ENCODE results near the gene PRKACB. TPM values are rescaled to one million over a fixed set of nuclear protein-coding genes. Genes with fewer than 3 reads are reported as not detected.

The PRKACB gene
- total and polyA plus RNA-seq, 2 of the 8 experiments (the other 6 are each of a cell fraction or from before 2014, with no cell fraction given), result 7.8 to 31.0 TPM

DNA sequence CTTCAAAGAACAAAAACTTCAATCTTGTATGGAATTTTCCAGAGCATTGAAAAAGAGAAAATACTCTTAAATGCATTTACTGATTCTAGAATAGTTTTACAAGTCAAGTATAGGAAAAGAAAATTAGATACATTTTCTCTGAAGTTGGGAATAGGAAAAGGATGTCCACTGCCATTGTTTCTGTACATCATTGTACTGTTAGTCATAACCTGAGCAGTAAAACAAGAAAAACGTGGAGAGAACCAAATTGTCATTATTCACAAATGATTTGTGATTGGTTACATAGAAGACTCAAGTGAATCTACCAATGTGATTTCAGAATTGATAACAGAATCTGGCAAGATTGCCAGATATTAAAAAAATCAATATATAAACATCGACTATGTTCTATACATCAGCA is 27.4 kb downstream of the PRKACB start:
- Histone ChIP-seq H4K20me1 (replicated peaks in 1 of 2; ENCODE audit: control insufficient read depth in 1 of 2, insufficient read depth in 2 of 2, low read length in 2 of 2) (no peaks in the 10 kb centered on the region), H4K5ac (ENCODE audit: insufficient read length, low read depth, low read length) (no peak overlapping the region), H3K9ac (replicated peaks in 1 of 4; ENCODE audit: extremely low read depth in 1 of 4, low read depth in 3 of 4, low read length in 3 of 4) (no peak overlapping the region), H2BK120ac (replicated peaks; ENCODE audit: low read depth, low read length) (no peak overlapping the region), H4K8ac (ENCODE audit: extremely low read depth, insufficient read depth, low read length) (no peak overlapping the region), H2BK20ac (ENCODE audit: low read length) (no peak overlapping the region), H3K4me2 (ENCODE audit: insufficient read depth in 1 of 2, low read depth in 2 of 2, low read length in 2 of 2) (no peak overlapping the region), H3K4ac (replicated peaks; ENCODE audit: insufficient read length, low read depth, low read length) (no peak overlapping the region), H2AFZ (ENCODE audit: low read length) (no peak overlapping the region), H2BK5ac (ENCODE audit: low read depth, low read length) (no peak overlapping the region), H3K18ac (ENCODE audit: extremely low read depth, low read length) (no peak overlapping the region), H3K4me3 (ENCODE audit: extremely low read depth in 1 of 4, insufficient read depth in 2 of 4, low read depth in 3 of 4, low read length in 4 of 4) (no peak overlapping the region), H3K27me3 (replicated peaks in 1 of 4; ENCODE audit: control insufficient read depth in 3 of 4, extremely low read depth in 1 of 4, insufficient read depth in 3 of 4, low read length in 3 of 4) (no peaks in the 10 kb centered on the region), H3K79me1 (ENCODE audit: low read depth, low read length) (no peaks in the 10 kb centered on the region), H3K56ac (replicated peaks; ENCODE audit: insufficient read length, low read depth, low read length) (no peak overlapping the region), H4K91ac (replicated peaks; ENCODE audit: insufficient read length, low read length) (no peak overlapping the region), H2AK5ac (ENCODE audit: low read depth, low read length) (no peak overlapping the region), H3K27ac (ENCODE audit: low read depth, low read length) (no peak overlapping the region), H2BK12ac (ENCODE audit: low read depth, low read length) (no peak overlapping the region), H3K36me3 (ENCODE audit: control insufficient read depth in 2 of 4, insufficient read depth in 4 of 4, low read length in 3 of 4) (no peaks in the 10 kb centered on the region), H3K23ac (ENCODE audit: insufficient read length) (no peak overlapping the region), H3K23me2 (ENCODE audit: low read depth, low read length) (no peaks in the 10 kb centered on the region), H2BK15ac (ENCODE audit: low read length) (no peak overlapping the region), H3K14ac (ENCODE audit: insufficient read length) (no peak overlapping the region), H3K79me2 (ENCODE audit: control insufficient read depth in 1 of 2, insufficient read depth in 2 of 2, low read length in 2 of 2) (no peaks in the 10 kb centered on the region), H3K9me3 (ENCODE audit: insufficient read depth in 2 of 2, low read depth in 1 of 2, low read length in 1 of 2) (no peaks in the 10 kb centered on the region), H3K4me1 (replicated peaks in 1 of 4; ENCODE audit: control insufficient read depth in 3 of 4, insufficient read depth in 4 of 4, low read length in 3 of 4) (no peaks in the 10 kb centered on the region; a peak in 1 of 7 replicates)
- WGBS, 2 experiments (ENCODE audit: extremely low coverage in 1 of 2, insufficient coverage in 1 of 2, insufficient read length in 1 of 2, insufficient replicate concordance in 2 of 2, low coverage in 1 of 2, low lambda C conversion rate in 2 of 2, missing lambda C conversion rate in 1 of 2), result 82% methylated on average over 2 of the region's 2 CpGs; no CpG with 5 or more reads in 1 of the 2 experiments
- ChIA-PET CTCF (ENCODE audit: partially characterized antibody) (no interaction called here), POLR2A (ENCODE audit: partially characterized antibody) (no interaction called here)
- DNase-seq (ENCODE audit: low read depth in 1 of 2, low spot score in 2 of 2) (no peak), FAIRE-seq (no peak)
- TF ChIP-seq TCF12 (IDR thresholded peaks at IDR 0.05; ENCODE audit: low read depth, low read length) (no peak), SIN3A (conservative IDR thresholded peaks at IDR 0.05 in 1 of 2, IDR thresholded peaks at IDR 0.05 in 1 of 2; ENCODE audit: low read depth in 1 of 2, low read length in 2 of 2) (no peak), KDM1A (IDR thresholded peaks at IDR 0.05; ENCODE audit: borderline replicate concordance, low read length) (no peak), SIX5 (IDR thresholded peaks at IDR 0.05; ENCODE audit: low read depth, low read length) (no peak), CBX8 (IDR thresholded peaks at IDR 0.05; ENCODE audit: borderline replicate concordance, low read depth, low read length) (no peak)

Data from H1 (cell line).